SIG-M5 treated with dmso at 0.1 percent for 504 hours (cell line): Measurements from ENCODE around the gene RBM33.

Experiments
- DNase-seq: peaks from one replicate; lab custom pipeline; 2025; ENCODE audit not compliant: unreplicated experiment; lab: John Stamatoyannopoulos, UW

RBM33 gene

GRCh38 chr7:155766386-155766785 is 121.9 kb downstream of the RBM33 start:
- DNase-seq, result no peak

GRCh38 chr7:155766966-155767916 is 122.8 kb downstream of the RBM33 start:
- DNase-seq, result no peak

- DNase-seq, result no peak
Measured at GRCh38 chr7:155769701-155770100, 125.2 kb downstream of the RBM33 start.

GRCh38 chr7:155770241-155770640 is 125.8 kb downstream of the RBM33 start:
- DNase-seq, result no peak

GRCh38 chr7:155773531-155773930 is 129.1 kb downstream of the RBM33 start:
- no peak for DNase-seq

GRCh38 chr7:155774947-155775346 is 130.5 kb downstream of the RBM33 start:
- no peak for DNase-seq

- no peak for DNase-seq
Measured at GRCh38 chr7:155775691-155776090, 131.2 kb downstream of the RBM33 start.

GRCh38 chr7:155776606-155777005 is 132.1 kb downstream of the RBM33 start:
- no peak for DNase-seq

- DNase-seq, result no peak
Measured at GRCh38 chr7:155778349-155778748, 133.9 kb downstream of the RBM33 start.

GRCh38 chr7:155780884-155781283 is 136.4 kb downstream of the RBM33 start:
- no peak for DNase-seq

- DNase-seq, result no peak
Measured at GRCh38 chr7:155781433-155781832, 137.0 kb downstream of the RBM33 start.

GRCh38 chr7:155782466-155782865 is 138.0 kb downstream of the RBM33 start:
- no peak for DNase-seq

- DNase-seq, result no peak
Measured at GRCh38 chr7:155785536-155785935, 141.1 kb downstream of the RBM33 start.

- no peak for DNase-seq
Measured at GRCh38 chr7:155786491-155786890, 142.0 kb downstream of the RBM33 start.

GRCh38 chr7:155787171-155787851 is 142.8 kb downstream of the RBM33 start:
- peak; percentile 28 for DNase-seq

- DNase-seq, result no peak
Measured at GRCh38 chr7:155788616-155789000, 144.1 kb downstream of the RBM33 start.

- DNase-seq, result no peak
Measured at GRCh38 chr7:155789001-155789725, 144.7 kb downstream of the RBM33 start.

- no peak for DNase-seq
Measured at GRCh38 chr7:155790666-155791065, 146.2 kb downstream of the RBM33 start.

GRCh38 chr7:155791214-155791737 is 146.8 kb downstream of the RBM33 start:
- no peak for DNase-seq

GRCh38 chr7:155791836-155792235 is 147.4 kb downstream of the RBM33 start:
- DNase-seq, result no peak

- no peak for DNase-seq
Measured at GRCh38 chr7:155792315-155792960, 148.0 kb downstream of the RBM33 start.
